Sigmoid colon (tissue), 7 donors: Measurements from ENCODE around the gene FAM78B. TPM values are rescaled to one million over a fixed set of nuclear protein-coding genes. Genes with fewer than 3 reads are reported as not detected.

Experiments
- DNase-seq: peaks from one replicate; pipeline ENCODE4 v3.0.0-alpha.2; 2019
- H3K27ac ChIP-seq, 4 donors: fragments of 200-600 bp; sonication (generic); one replicate each; pipeline ENCODE4 v1.5.1; 2016 to 2019; ENCODE audit warnings: mild to moderate bottlenecking in 1 of 4
- H3K27me3 ChIP-seq, 3 donors: fragments of 200-600 bp; sonication (generic); one replicate each; pipeline ENCODE4 v1.5.1; 2019; ENCODE audit warnings: mild to moderate bottlenecking in 1 of 3
- H3K36me3 ChIP-seq, 4 donors: fragments of 200-600 bp; sonication (generic); one replicate each; pipeline ENCODE4 v1.5.1; 2016 to 2019
- H3K4me1 ChIP-seq, 4 donors: fragments of 200-600 bp; sonication (generic); one replicate each; pipeline ENCODE4 v1.5.1; 2017 to 2019
- H3K4me3 ChIP-seq, 4 donors: fragments of 200-600 bp; sonication (generic); one replicate each; pipeline ENCODE4 v1.5.1; 2017 to 2019; ENCODE audit warnings: mild to moderate bottlenecking in 2 of 4, moderate library complexity in 1 of 4
- H3K9me3 ChIP-seq, 4 donors: fragments of 200-600 bp in 3 of 4; sonication (generic) in 3 of 4; one replicate each; pipeline versions ENCODE4 v1.5.1 to v1.6.1; 2013 to 2019
- CTCF ChIP-seq, 4 experiments: fragments of 450-650 bp in 3 of 4; fragments of 200-600 bp in 1 of 4; IDR thresholded peaks; one replicate each; pipeline ENCODE4 v1.5.1; 2016 to 2019; ENCODE audit warnings: antibody characterized with exemption in 4 of 4, mild to moderate bottlenecking in 3 of 4, moderate library complexity in 2 of 4
- EP300 ChIP-seq, 4 donors: sonication (generic); formaldehyde crosslinking; IDR thresholded peaks; one replicate each; pipeline ENCODE4 v1.6.1; 2017; ENCODE audit warnings: antibody characterized with exemption in 4 of 4
- POLR2A ChIP-seq, 2 donors: fragments of 450-650 bp; IDR thresholded peaks; one replicate each; pipeline ENCODE4 v1.6.1; 2016; ENCODE audit warnings: antibody characterized with exemption in 2 of 2, mild to moderate bottlenecking in 2 of 2, moderate library complexity in 2 of 2
- POLR2AphosphoS5 ChIP-seq, 4 donors: sonication (generic); formaldehyde crosslinking; IDR thresholded peaks; one replicate each; pipeline ENCODE4 v1.6.1; 2017; ENCODE audit warnings: antibody characterized with exemption in 4 of 4
- WGBS, 2 donors: extraction: QIAGEN DNeasy Blood & Tissue Kit; methylation state at CpG; one replicate each; pipeline ENCODE4 v1.1.7; 2013; 5-methylcytosine and 5-hydroxymethylcytosine counted together
- intact Hi-C: fragments of 100-400 bp; cut with DNase I; formaldehyde crosslinking; loops from one replicate; pipeline ENCODE4 v1.15.1; 2023
- polyA plus RNA-seq, 3 donors: library from polyadenylated mRNA; stranded (reverse); fragments of 200-250 nt; gene quantifications; one replicate each; pipeline ENCODE4 v1.2.3, GENCODE V29; 2013
- total RNA-seq, 4 donors: library from RNA; depleted of rRNA; stranded (reverse); fragments of >200 nt; gene quantifications; one replicate each; pipeline ENCODE4 v1.1.0, GENCODE V29; 2016
- donor health status: healthy with polysubstance abuse.
- donor health status: Bipolar disorder and iron deficiency.
- donor health status: healthy.

FAM78B gene, protein sequence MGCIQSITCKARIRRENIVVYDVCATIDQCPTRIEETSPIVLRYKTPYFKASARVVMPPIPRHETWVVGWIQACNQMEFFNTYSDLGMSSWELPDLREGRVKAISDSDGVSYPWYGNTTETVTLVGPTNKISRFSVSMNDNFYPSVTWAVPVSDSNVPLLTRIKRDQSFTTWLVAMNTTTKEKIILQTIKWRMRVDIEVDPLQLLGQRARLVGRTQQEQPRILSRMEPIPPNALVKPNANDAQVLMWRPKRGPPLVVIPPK
- 1 to 10 TPM; 2.0 to 5.4 (median 3.1) TPM for total RNA-seq
- polyA plus RNA-seq: under 1 TPM; 0.23 to 0.87 (median 0.60) TPM

GRCh38 chr1:166166698-166167571, at the start of gene FAM78B:
Gene FAM78B (minus strand): TSS chr1:166167001. CDS start chr1:166166248, 753 bp downstream.
- peak; percentile 91 for DNase-seq
- Histone ChIP-seq H3K36me3 (no peaks in the 10 kb centered on the region), H3K4me1 (peaks cover 0 to 27% (median 21%) of the 10 kb centered on the region in 4 donors), H3K27ac (peak within 1 kb of the TSS; percentile 56 to 83 (median 73)), H3K4me3 (peak within 1 kb of the TSS; percentile 46 to 79 (median 74)), H3K27me3 (no peaks in the 10 kb centered on the region), H3K9me3 (no peaks in the 10 kb centered on the region)
- intact Hi-C loops: loop anchor here (5.0 to 10.0 kb wide), 2 partner anchors 240 to 572 kb away; no protein-coding TSS in a partner anchor
- TF ChIP-seq POLR2AphosphoS5 (IDR thresholded peaks at IDR 0.05) (peak in 2 of 4 donors; percentile 41 to 56), POLR2A (IDR thresholded peaks at IDR 0.05) (no peak)
- WGBS, 2 donors: 1 to 2% methylated on average over 64 of the region's 64 CpGs

DNA sequence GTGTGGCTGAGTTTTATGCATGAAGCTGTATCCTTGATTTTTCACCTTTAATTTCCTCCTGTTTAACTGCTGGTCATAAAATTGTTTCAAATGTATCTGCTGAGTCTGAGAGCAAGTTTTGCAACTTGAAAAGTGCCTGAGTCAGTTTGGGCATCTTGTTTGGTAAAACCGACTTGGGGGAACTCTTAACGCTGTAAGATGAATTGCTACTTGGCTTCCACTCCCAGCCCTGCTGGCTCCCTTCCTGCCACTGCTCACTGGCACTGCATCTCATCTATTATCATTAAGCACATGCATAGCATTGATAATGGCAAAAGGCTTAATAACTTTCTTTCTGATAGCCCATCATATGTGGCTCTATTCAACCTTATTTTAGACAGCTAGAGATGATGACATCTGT, 35.7 kb upstream of the FAM78B start:
- TF ChIP-seq EP300 (IDR thresholded peaks at IDR 0.05) (no peak), POLR2AphosphoS5 (IDR thresholded peaks at IDR 0.05) (no peak), POLR2A (IDR thresholded peaks at IDR 0.05) (no peak), CTCF (IDR thresholded peaks at IDR 0.05) (no peak)
- intact Hi-C loops: no loop called here
- Histone ChIP-seq H3K4me3 (no peak overlapping the region), H3K4me1 (no peaks in the 10 kb centered on the region), H3K27me3 (no peaks in the 10 kb centered on the region), H3K9me3 (no peaks in the 10 kb centered on the region), H3K27ac (no peak overlapping the region), H3K36me3 (no peaks in the 10 kb centered on the region)
- 87 to 94% methylated on average over 2 of the region's 2 CpGs for WGBS, 2 donors
- no peak for DNase-seq

DNA sequence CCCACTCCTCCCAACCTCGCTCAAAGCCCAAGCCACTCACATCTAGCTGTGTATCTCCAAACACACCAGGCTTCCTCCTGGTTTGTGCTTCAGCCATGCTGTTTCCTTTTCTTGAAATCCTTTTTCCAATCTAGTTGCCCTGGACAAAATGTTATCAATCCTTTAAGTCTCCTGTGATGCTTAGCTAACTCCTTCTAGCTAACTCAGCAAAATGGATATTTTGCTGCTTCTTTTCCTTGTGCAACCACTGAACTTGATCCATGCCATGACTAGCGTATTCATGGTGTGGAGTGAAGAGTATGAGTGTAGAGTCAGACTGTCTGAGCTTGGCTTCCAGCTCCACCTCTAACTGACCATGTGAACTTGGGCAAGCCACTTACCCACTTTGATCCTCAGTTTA, 33.9 kb upstream of the FAM78B start:
- no peak for DNase-seq
- no peaks in the 10 kb centered on the region for H3K36me3 ChIP-seq
- WGBS, 2 donors: 70 to 80% methylated on average over 2 of the region's 2 CpGs
- H3K27ac ChIP-seq: no peak overlapping the region
- no peaks in the 10 kb centered on the region for H3K9me3 ChIP-seq
- H3K27me3 ChIP-seq: no peaks in the 10 kb centered on the region
- H3K4me1 ChIP-seq: no peaks in the 10 kb centered on the region
- H3K4me3 ChIP-seq: no peak overlapping the region
- intact Hi-C loops: no loop called here
- TF ChIP-seq CTCF (IDR thresholded peaks at IDR 0.05): no peak
- no peak for TF ChIP-seq POLR2AphosphoS5 (IDR thresholded peaks at IDR 0.05)
- no peak for TF ChIP-seq EP300 (IDR thresholded peaks at IDR 0.05)
- no peak for TF ChIP-seq POLR2A (IDR thresholded peaks at IDR 0.05)

GRCh38 chr1:166197597-166197996, 30.8 kb upstream of the FAM78B start:
- H3K9me3 ChIP-seq: no peaks in the 10 kb centered on the region
- H3K36me3 ChIP-seq: no peaks in the 10 kb centered on the region
- H3K27me3 ChIP-seq: no peaks in the 10 kb centered on the region
- no peaks in the 10 kb centered on the region for H3K4me1 ChIP-seq
- H3K4me3 ChIP-seq: no peak overlapping the region
- no peak for TF ChIP-seq CTCF (IDR thresholded peaks at IDR 0.05)
- TF ChIP-seq EP300 (IDR thresholded peaks at IDR 0.05): no peak
- DNase-seq: no peak
- no peak overlapping the region for H3K27ac ChIP-seq
- 15 to 35% methylated on average over 1 of the region's 1 CpG for WGBS, 2 donors
- intact Hi-C loops: no loop called here

DNA sequence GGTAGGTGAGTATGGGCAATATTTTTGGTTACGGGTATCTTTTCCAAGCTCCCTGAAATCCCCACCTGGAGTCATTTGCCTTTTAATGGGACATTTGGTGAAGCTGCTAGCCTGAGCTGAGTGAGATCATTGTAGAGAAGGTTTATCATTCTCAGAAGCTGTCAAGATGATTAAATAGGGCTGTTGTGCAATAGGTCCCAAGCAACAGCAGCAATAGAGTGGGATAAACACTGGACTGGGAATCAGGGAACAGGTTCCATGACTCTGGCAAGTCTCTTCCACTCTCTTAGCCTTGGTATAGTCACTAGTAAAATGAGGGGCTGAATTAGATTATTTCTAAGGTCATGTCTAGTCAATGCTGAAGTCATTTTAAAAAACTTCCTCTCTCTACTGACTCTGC, 30.3 kb upstream of the FAM78B start:
- 54 to 80% methylated on average over 1 of the region's 1 CpG for WGBS, 2 donors
- TF ChIP-seq POLR2A (IDR thresholded peaks at IDR 0.05): no peak
- no peak for TF ChIP-seq EP300 (IDR thresholded peaks at IDR 0.05)
- no peak for TF ChIP-seq CTCF (IDR thresholded peaks at IDR 0.05)
- no peak for TF ChIP-seq POLR2AphosphoS5 (IDR thresholded peaks at IDR 0.05)
- no peak for DNase-seq

More for the DNA sequence above, 30.3 kb upstream of the FAM78B start:
- H3K4me3 ChIP-seq: no peak overlapping the region
- no peak overlapping the region for H3K27ac ChIP-seq
- H3K9me3 ChIP-seq: no peaks in the 10 kb centered on the region
- no peaks in the 10 kb centered on the region for H3K27me3 ChIP-seq
- H3K4me1 ChIP-seq: no peaks in the 10 kb centered on the region
- no peaks in the 10 kb centered on the region for H3K36me3 ChIP-seq
- intact Hi-C loops: no loop called here
